ENCODE results near the gene HELQ.

Gene HELQ

GRCh38 chr4:83358410-83358809 lies 97.2 kb downstream of the HELQ start:
- H3K9ac ChIP-seq (ENCODE audit: insufficient read length, low read depth), result no peak overlapping the region
- H3K9me3 ChIP-seq (ENCODE audit: insufficient read depth, low read length), result peaks cover 6% of the 10 kb centered on the region
- no peaks in the 10 kb centered on the region for H3K36me3 ChIP-seq (ENCODE audit: insufficient read depth, insufficient read length, low read length)
- no peaks in the 10 kb centered on the region for H3K27me3 ChIP-seq (ENCODE audit: insufficient read depth, insufficient read length)
- TF ChIP-seq SUZ12 (IDR thresholded peaks at IDR 0.05; ENCODE audit: extremely low read depth, insufficient read depth, insufficient read length) (no peak), YY1 (IDR thresholded peaks at IDR 0.05; ENCODE audit: insufficient read depth, insufficient read length) (no peak), ZNF274 (IDR thresholded peaks at IDR 0.05; ENCODE audit: low read depth, low read length) (no peak)
- H3K4me3 ChIP-seq (ENCODE audit: insufficient read length, low read depth), result no peak overlapping the region
- no peaks in the 10 kb centered on the region for H3K4me1 ChIP-seq (ENCODE audit: insufficient read depth, insufficient read length)
- no peak for DNase-seq (ENCODE audit: low read depth, low spot score)
